Fibroblast of lung (primary cell): ENCODE data around the gene MLXIP. TPM values are rescaled to one million over a fixed set of nuclear protein-coding genes. Genes with fewer than 3 reads are reported as not detected.
A peak's percentile ranks its signal among the peaks of the same experiment; 100 is the strongest.

Source experiments
- DNase-seq, 2 donors: peaks; one replicate each; pipeline versions ENCODE4 v3.0.0 to v3.0.0-alpha.2; 2010; ENCODE audit warnings: low read depth in 2 of 2
- H2AFZ ChIP-seq: 2 replicates; pipeline ENCODE4 v1.5.1; 2012; ENCODE audit warnings: low read length, control low read depth, inconsistent platforms
- H3K27ac ChIP-seq: 2 replicates; pipeline ENCODE4 v1.5.1; 2011; ENCODE audit warnings: low read length, control low read depth; ENCODE audit not compliant: insufficient read depth
- H3K27me3 ChIP-seq: 2 replicates; pipeline ENCODE4 v1.5.1; 2011; ENCODE audit warnings: mild to moderate bottlenecking, low read length; ENCODE audit not compliant: control insufficient read depth, insufficient read depth
- H3K36me3 ChIP-seq: 2 replicates; pipeline ENCODE4 v1.5.1; 2011; ENCODE audit warnings: low read length; ENCODE audit not compliant: control insufficient read depth, insufficient read depth
- H3K4me1 ChIP-seq: 2 replicates; pipeline ENCODE4 v1.5.1; 2011; ENCODE audit warnings: low read length; ENCODE audit not compliant: control insufficient read depth, insufficient read depth; ENCODE audit errors: extremely low read depth
- H3K4me2 ChIP-seq: 2 replicates; pipeline ENCODE4 v1.5.1; 2011; ENCODE audit warnings: low read length, control low read depth; ENCODE audit not compliant: insufficient read depth; ENCODE audit errors: extremely low read depth
- H3K4me3 ChIP-seq, 4 experiments: fragments of 200-600 bp in 1 of 4; sonication (generic) in 1 of 4; replicated peaks in 1 of 4; 2 replicates each; pipeline ENCODE4 v1.5.1; 2011 to 2016; ENCODE audit warnings: low read length in 4 of 4, low read depth in 3 of 4, mild to moderate bottlenecking in 3 of 4, control low read depth in 2 of 4, inconsistent platforms in 1 of 4, mixed read lengths in 1 of 4; ENCODE audit not compliant: insufficient read depth in 1 of 4; ENCODE audit errors: control extremely low read depth in 1 of 4
- H3K79me2 ChIP-seq: 2 replicates; pipeline ENCODE4 v1.5.1; 2012; ENCODE audit warnings: mild to moderate bottlenecking, low read length, inconsistent platforms; ENCODE audit not compliant: control insufficient read depth, insufficient read depth
- H3K9ac ChIP-seq: 2 replicates; pipeline ENCODE4 v1.5.1; 2011; ENCODE audit warnings: mild to moderate bottlenecking, low read length, control low read depth; ENCODE audit not compliant: insufficient read depth
- H3K9me3 ChIP-seq: 2 replicates; pipeline ENCODE4 v1.5.1; 2012; ENCODE audit warnings: low read depth, low read length; ENCODE audit not compliant: control insufficient read depth, insufficient read depth
- H4K20me1 ChIP-seq: 2 replicates; pipeline ENCODE4 v1.5.1; 2011; ENCODE audit warnings: low read length; ENCODE audit not compliant: control insufficient read depth, insufficient read depth; ENCODE audit errors: extremely low read depth
- CTCF ChIP-seq, 2 donors: IDR thresholded peaks in 1 of 2; conservative IDR thresholded peaks in 1 of 2; 1 replicate in 1 of 2; 2 replicates in 1 of 2; pipeline ENCODE4 v1.5.1; 2011 to 2012; ENCODE audit warnings: low read length in 2 of 2, control low read depth in 1 of 2, inconsistent platforms in 1 of 2, low read depth in 1 of 2, mild to moderate bottlenecking in 1 of 2
- EZH2 ChIP-seq: IDR thresholded peaks from 2 replicates; pipeline ENCODE4 v1.5.1; 2012; ENCODE audit warnings: low read length, control low read depth, mild to moderate bottlenecking; ENCODE audit errors: missing control alignments
- polyA plus RNA-seq, 2 donors: library from polyadenylated mRNA; depleted of rRNA in 1 of 2; stranded (reverse) in 1 of 2; unstranded in 1 of 2; fragments of >200 nt; gene quantifications; 2 replicates each; pipeline ENCODE4 v1.2.1, GENCODE V29; 2011 to 2012; ENCODE audit warnings: missing spikeins in 1 of 2
- total RNA-seq: library from RNA; depleted of rRNA; stranded (reverse); fragments of >200 nt; gene quantifications from 2 replicates; pipeline ENCODE4 v1.2.1, GENCODE V29; 2014

MLXIP gene
- total and polyA plus RNA-seq, 2 donors (not counting 1 experiment from before 2014, with no cell fraction given) = 6.6 to 17.0 TPM

- DNase-seq = no peak
- Histone ChIP-seq H3K36me3 (peaks cover 17% of the 10 kb centered on the region), H3K27me3 (no peaks in the 10 kb centered on the region), H3K27ac (no peak overlapping the region), H2AFZ (no peak overlapping the region), H3K9me3 (no peaks in the 10 kb centered on the region), H3K4me3 (no peak overlapping the region), H3K4me2 (no peak overlapping the region), H4K20me1 (no peaks in the 10 kb centered on the region), H3K4me1 (no peaks in the 10 kb centered on the region), H3K9ac (no peak overlapping the region), H3K79me2 (no peaks in the 10 kb centered on the region)
- TF ChIP-seq EZH2 = no peak
- no peak for TF ChIP-seq CTCF (conservative IDR thresholded peaks at IDR 0.05 in 1 of 2, IDR thresholded peaks at IDR 0.05 in 1 of 2; ENCODE audit: low read depth in 1 of 2, low read length in 2 of 2)
These were observed 57.0 kb downstream of the MLXIP start for GRCh38 chr12:122135437-122136031.

GRCh38 chr12:122137229-122137628 lies 58.7 kb downstream of the MLXIP start:
- H3K4me2 ChIP-seq = no peak overlapping the region
- H3K4me1 ChIP-seq = no peaks in the 10 kb centered on the region
- peaks cover 23% of the 10 kb centered on the region for H3K36me3 ChIP-seq
- TF ChIP-seq EZH2 = no peak
- peak in 1 of 2 donors; percentile 16 for TF ChIP-seq CTCF (conservative IDR thresholded peaks at IDR 0.05 in 1 of 2, IDR thresholded peaks at IDR 0.05 in 1 of 2; ENCODE audit: low read depth in 1 of 2, low read length in 2 of 2)
- H3K27ac ChIP-seq = no peak overlapping the region
- no peak for DNase-seq
- no peaks in the 10 kb centered on the region for H4K20me1 ChIP-seq
- no peaks in the 10 kb centered on the region for H3K9me3 ChIP-seq
- H3K4me3 ChIP-seq = no peak overlapping the region
- H3K9ac ChIP-seq = no peak overlapping the region
- no peaks in the 10 kb centered on the region for H3K27me3 ChIP-seq
- no peak overlapping the region for H2AFZ ChIP-seq
- H3K79me2 ChIP-seq = no peaks in the 10 kb centered on the region

- H3K9ac ChIP-seq = no peak overlapping the region
- H3K4me3 ChIP-seq = no peak overlapping the region
- no peak overlapping the region for H2AFZ ChIP-seq
- no peak for TF ChIP-seq CTCF (conservative IDR thresholded peaks at IDR 0.05 in 1 of 2, IDR thresholded peaks at IDR 0.05 in 1 of 2; ENCODE audit: low read depth in 1 of 2, low read length in 2 of 2)
- TF ChIP-seq EZH2 = no peak
- no peaks in the 10 kb centered on the region for H4K20me1 ChIP-seq
- H3K27me3 ChIP-seq = no peaks in the 10 kb centered on the region
- H3K27ac ChIP-seq = no peak overlapping the region
- no peaks in the 10 kb centered on the region for H3K79me2 ChIP-seq
- H3K4me1 ChIP-seq = no peaks in the 10 kb centered on the region
- peaks cover 24% of the 10 kb centered on the region for H3K36me3 ChIP-seq
- DNase-seq = no peak
- H3K4me2 ChIP-seq = no peak overlapping the region
- H3K9me3 ChIP-seq = no peaks in the 10 kb centered on the region
These were observed 59.1 kb downstream of the MLXIP start for GRCh38 chr12:122137681-122138080.
